K562 (cell line): ENCODE measurements around the gene PRSS56. TPM values are rescaled to one million over a fixed set of nuclear protein-coding genes. Genes with fewer than 3 reads are reported as not detected.

Experiments used
- ATAC-seq: fragments of 200-7000 bp; cut with Tn5 transposase; 3 replicates; pipeline ENCODE4 v1.9.1; 2020; ENCODE audit warnings: moderate library complexity
- BruUV-seq: library from RNA; stranded (reverse); fragments of 400-500 nt; replicated peaks from 2 replicates; lab custom pipeline; 2021; lab: Mats Ljungman, UMichigan
- CTCF ChIA-PET: fragments of 300-600 bp; formaldehyde crosslinking; extraction: SDS; loops from one replicate; lab custom pipeline; 2021; ENCODE audit warnings: low intra/inter-chr PET ratio; lab: Yijun Ruan, JAX
- POLR2A ChIA-PET: fragments of 300-600, 350-650 bp; sonication (Branson Sonifier 250); formaldehyde crosslinking; extraction: SDS; loops from one replicate; lab custom pipeline; 2021; ENCODE audit warnings: antibody characterized with exemption, inconsistent platforms; lab: Yijun Ruan, JAX
- DNase-seq, 4 experiments: peaks; one replicate each; pipeline versions ENCODE4 v3.0.0 to v3.0.0-alpha.2; 2011 to 2018; ENCODE audit warnings: low spot score in 3 of 4, mixed read lengths in 3 of 4; ENCODE audit errors: extremely low read depth in 1 of 4
- FAIRE-seq: peaks from 2 replicates; lab custom pipeline; 2011; peaks lifted over from hg19 to GRCh38; lab: Jason Lieb, UNC
- H2AFZ ChIP-seq: 2 replicates; pipeline ENCODE4 v1.6.0; 2011; ENCODE audit warnings: low read depth, low read length, control low read depth, inconsistent platforms
- H3K27ac ChIP-seq: fragments of 200-600 bp; 3 replicates; pipeline ENCODE4 v1.8.0; 2011; ENCODE audit warnings: low read depth, mild to moderate bottlenecking, control low read depth, inconsistent platforms, low read length, moderate library complexity, mixed read lengths; ENCODE audit errors: extremely low read depth
- H3K27me3 ChIP-seq, 2 experiments: fragments of 300-600 bp in 1 of 2; 2 replicates in 1 of 2; 3 replicates in 1 of 2; pipeline versions ENCODE4 v1.6.0 to v1.8.0; 2011; ENCODE audit warnings: inconsistent platforms in 2 of 2, low read length in 2 of 2, mild to moderate bottlenecking in 1 of 2, mixed read lengths in 1 of 2, moderate library complexity in 1 of 2; ENCODE audit not compliant: control insufficient read depth in 2 of 2, insufficient read depth in 2 of 2
- H3K36me3 ChIP-seq: fragments of 300-600 bp; 3 replicates; pipeline ENCODE4 v1.8.0; 2011; ENCODE audit warnings: mild to moderate bottlenecking, low read length, inconsistent platforms; ENCODE audit not compliant: control insufficient read depth, insufficient read depth
- H3K4me1 ChIP-seq, 2 experiments: fragments of 200-600 bp in 1 of 2; replicated peaks in 1 of 2; 2 replicates in 1 of 2; 3 replicates in 1 of 2; pipeline versions ENCODE4 v1.5.1 to v1.8.0; 2011; ENCODE audit warnings: inconsistent platforms in 2 of 2, low read length in 2 of 2, mild to moderate bottlenecking in 1 of 2, mixed read lengths in 1 of 2, moderate library complexity in 1 of 2; ENCODE audit not compliant: control insufficient read depth in 2 of 2, insufficient read depth in 2 of 2
- H3K4me2 ChIP-seq: 2 replicates; pipeline ENCODE4 v1.6.1; 2011; ENCODE audit warnings: low read length, control low read depth, inconsistent platforms, mixed read lengths; ENCODE audit not compliant: insufficient read depth
- H3K4me3 ChIP-seq: fragments of 200-600 bp; sonication (generic), shearing (Covaris generic); 2 replicates; pipeline ENCODE4 v1.5.1; 2016; ENCODE audit warnings: control low read depth, inconsistent platforms
- H3K79me2 ChIP-seq: fragments of 200-600 bp; 3 replicates; pipeline ENCODE4 v1.8.0; 2011; ENCODE audit warnings: low read length, inconsistent platforms; ENCODE audit not compliant: control insufficient read depth, insufficient read depth
- H3K9ac ChIP-seq, 2 experiments: 2 replicates each; pipeline versions ENCODE4 v1.6.0 to v1.6.1; 2011; ENCODE audit warnings: low read depth in 2 of 2, low read length in 2 of 2, control low read depth in 1 of 2, inconsistent platforms in 1 of 2, mild to moderate bottlenecking in 1 of 2, mixed read lengths in 1 of 2; ENCODE audit not compliant: insufficient read depth in 1 of 2
- H3K9me1 ChIP-seq: one replicate; pipeline ENCODE4 v1.6.0; 2011; ENCODE audit warnings: inconsistent platforms, mild to moderate bottlenecking, low read length, moderate library complexity; ENCODE audit not compliant: control insufficient read depth, insufficient read depth
- H3K9me3 ChIP-seq: replicated peaks from 2 replicates; pipeline ENCODE4 v1.5.1; 2011; ENCODE audit warnings: low read depth, low read length, inconsistent platforms; ENCODE audit not compliant: control insufficient read depth, insufficient read depth
- H4K20me1 ChIP-seq: replicated peaks from 2 replicates; pipeline ENCODE4 v1.6.1; 2011; ENCODE audit warnings: low read length, inconsistent platforms, mixed read lengths; ENCODE audit not compliant: control insufficient read depth, insufficient read depth
- KLF1 ChIP-seq: fragments of 450-650 bp; IDR thresholded peaks from 2 replicates; pipeline ENCODE4 v1.6.1; 2016; ENCODE audit warnings: missing genetic modification characterization, missing compliant biosample characterization
- KLF16 ChIP-seq: IDR thresholded peaks from 2 replicates; pipeline ENCODE4 v1.6.1; 2016; ENCODE audit warnings: antibody characterized with exemption
- NBN ChIP-seq: fragments of 450-650 bp; IDR thresholded peaks from 2 replicates; pipeline ENCODE4 v1.6.1; 2016; ENCODE audit warnings: low read depth, mild to moderate bottlenecking
- RREB1 ChIP-seq: fragments of 250-450 bp; sonication (Bioruptor Pico); IDR thresholded peaks from 2 replicates; pipeline ENCODE4 v1.4.0; 2020
- ZNF699 ChIP-seq: fragments of 250-450 bp; sonication (Bioruptor Pico); IDR thresholded peaks from 2 replicates; pipeline ENCODE4 v1.8.0; 2021; ENCODE audit warnings: mild to moderate bottlenecking, moderate library complexity; ENCODE audit not compliant: insufficient replicate concordance
- ZNF785 ChIP-seq: fragments of 250-450 bp; sonication (Bioruptor Pico); IDR thresholded peaks from 2 replicates; pipeline ENCODE4 v1.4.0; 2020; ENCODE audit warnings: mild to moderate bottlenecking
- WGBS: fragments of 100-300 bp; shearing (Covaris generic); methylation state at CpG from one replicate; pipeline ENCODE4 v1.1.6; 2016; ENCODE audit warnings: low coverage, mixed read lengths; ENCODE audit not compliant: insufficient coverage; ENCODE audit errors: missing lambda C conversion rate; 5-methylcytosine and 5-hydroxymethylcytosine counted together
- in situ Hi-C: fragments of 300-500 bp; cut with MboI; formaldehyde crosslinking; loops from 4 replicates; pipeline ENCODE4 v1.15.0; 2018; ENCODE audit warnings: inconsistent platforms, mixed read lengths
- intact Hi-C: fragments of 100-400 bp; cut with micrococcal nuclease; formaldehyde crosslinking; loops from 2 replicates; pipeline ENCODE4 v1.14.2; 2022
- polyA plus RNA-seq, 8 experiments: library from polyadenylated mRNA; depleted of rRNA in 4 of 8; stranded (reverse) in 5 of 8; unstranded in 3 of 8; fragments of >200 nt; fragmentation: Nextera tagmentation in 2 of 8; fragmentation: Illumina TruSeq in 1 of 8; extraction: Ambion mirVana in 2 of 8; extraction: Trizol in 1 of 8; gene quantifications; 2 replicates each; pipeline versions ENCODE4 v1.2.1 to v1.2.3, GENCODE V29; 2011 to 2014; ENCODE audit warnings: inconsistent platforms in 1 of 8, missing spikeins in 1 of 8
- total RNA-seq, 7 experiments: library from RNA; depleted of rRNA in 6 of 7; stranded (reverse); fragments of >200 nt in 6 of 7; fragmentation: Illumina TruSeq in 2 of 7; extraction: Trizol in 2 of 7; gene quantifications; 2 replicates each; pipeline versions ENCODE4 v1.2.1 to v1.2.3, GENCODE V29; 2011 to 2021; ENCODE audit warnings: low replicate concordance in 1 of 7
- TF ChIP-seq, protein P1 (sequence below), 3 experiments: IDR thresholded peaks in 2 of 3; conservative IDR thresholded peaks in 1 of 3; 2 replicates each; pipeline ENCODE4 v1.5.1; 2011 to 2012; ENCODE audit warnings: low read length in 3 of 3, mild to moderate bottlenecking in 3 of 3, control low read depth in 2 of 3, improper control_type of control experiment in 1 of 3, inconsistent platforms in 1 of 3, low read depth in 1 of 3, mixed read lengths in 1 of 3, moderate library complexity in 1 of 3; ENCODE audit not compliant: insufficient read depth in 2 of 3

PRSS56 gene
- total and polyA plus RNA-seq, 9 of the 15 experiments (the other 6 are each of a cell fraction or from before 2014, with no cell fraction given) = not detected

GRCh38 chr2:232476045-232476444, 44.1 kb upstream of the PRSS56 start:
- DNase-seq = no peak
- H3K9ac ChIP-seq = no peak overlapping the region
- no peak overlapping the region for H3K4me2 ChIP-seq
- ChIA-PET POLR2A (no interaction called here), CTCF (no interaction called here)
- no peak for TF ChIP-seq ZNF699
- TF ChIP-seq, protein P1, sequence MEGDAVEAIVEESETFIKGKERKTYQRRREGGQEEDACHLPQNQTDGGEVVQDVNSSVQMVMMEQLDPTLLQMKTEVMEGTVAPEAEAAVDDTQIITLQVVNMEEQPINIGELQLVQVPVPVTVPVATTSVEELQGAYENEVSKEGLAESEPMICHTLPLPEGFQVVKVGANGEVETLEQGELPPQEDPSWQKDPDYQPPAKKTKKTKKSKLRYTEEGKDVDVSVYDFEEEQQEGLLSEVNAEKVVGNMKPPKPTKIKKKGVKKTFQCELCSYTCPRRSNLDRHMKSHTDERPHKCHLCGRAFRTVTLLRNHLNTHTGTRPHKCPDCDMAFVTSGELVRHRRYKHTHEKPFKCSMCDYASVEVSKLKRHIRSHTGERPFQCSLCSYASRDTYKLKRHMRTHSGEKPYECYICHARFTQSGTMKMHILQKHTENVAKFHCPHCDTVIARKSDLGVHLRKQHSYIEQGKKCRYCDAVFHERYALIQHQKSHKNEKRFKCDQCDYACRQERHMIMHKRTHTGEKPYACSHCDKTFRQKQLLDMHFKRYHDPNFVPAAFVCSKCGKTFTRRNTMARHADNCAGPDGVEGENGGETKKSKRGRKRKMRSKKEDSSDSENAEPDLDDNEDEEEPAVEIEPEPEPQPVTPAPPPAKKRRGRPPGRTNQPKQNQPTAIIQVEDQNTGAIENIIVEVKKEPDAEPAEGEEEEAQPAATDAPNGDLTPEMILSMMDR (IDR thresholded peaks at IDR 0.05 in 2 of 3, conservative IDR thresholded peaks at IDR 0.05 in 1 of 3; ENCODE audit: insufficient read depth in 2 of 3, low read depth in 1 of 3, low read length in 3 of 3) = no peak
- TF ChIP-seq KLF1 (tag) = no peak
- no peak for TF ChIP-seq NBN
- no peak for TF ChIP-seq ZNF785 (CRISPR knock-in tag)
- TF ChIP-seq RREB1 (CRISPR knock-in tag) = no peak
- no peak for TF ChIP-seq KLF16
- H3K4me3 ChIP-seq = no peak overlapping the region
- H3K27ac ChIP-seq = no peak overlapping the region
- H3K9me3 ChIP-seq = no peaks in the 10 kb centered on the region
- ATAC-seq = no peak
- no peaks in the 10 kb centered on the region for H3K9me1 ChIP-seq
- no peak overlapping the region for H2AFZ ChIP-seq
- no peaks in the 10 kb centered on the region for H4K20me1 ChIP-seq
- H3K79me2 ChIP-seq = no peaks in the 10 kb centered on the region
- in situ Hi-C loops = no loop called here
- peaks cover 2 to 31% of the 10 kb centered on the region in 2 experiments; a peak in 4 of 5 replicates for H3K27me3 ChIP-seq
- FAIRE-seq = no peak
- intact Hi-C loops = no loop called here
- H3K36me3 ChIP-seq = no peaks in the 10 kb centered on the region
- no TSS peak for BruUV-seq
- WGBS = 10% methylated on average over 2 of the region's 2 CpGs
- H3K4me1 ChIP-seq = peaks cover 0 to 3% of the 10 kb centered on the region in 2 experiments; a peak in 1 of 5 replicates
